CD8-positive, alpha-beta memory T cell (primary cell): ENCODE measurements around the gene TAF13. TPM values are rescaled to one million over a fixed set of nuclear protein-coding genes. Genes with fewer than 3 reads are reported as not detected.

Experiments
- CTCF ChIA-PET: fragments of 350-600 bp; sonication (Branson Sonifier 250); formaldehyde crosslinking; loops from one replicate; lab custom pipeline; 2021; ENCODE audit warnings: antibody characterized with exemption; lab: Charles Lee
- POLR2A ChIA-PET: fragments of 350-600 bp; sonication (Branson Sonifier 250); formaldehyde crosslinking; loops from one replicate; lab custom pipeline; 2021; ENCODE audit warnings: antibody characterized with exemption; lab: Charles Lee
- DNase-seq, 5 donors: peaks; one replicate each; pipeline versions ENCODE4 v3.0.0 to v3.0.0-alpha.2; 2020 to 2022; ENCODE audit warnings: mixed read lengths in 1 of 5
- H3K27ac ChIP-seq: one replicate; pipeline ENCODE4 v1.7.0; 2013; ENCODE audit warnings: low read depth, mild to moderate bottlenecking, low read length, moderate library complexity
- H3K27me3 ChIP-seq: 2 replicates; pipeline ENCODE4 v1.7.0; 2013; ENCODE audit warnings: low read length, mild to moderate bottlenecking; ENCODE audit not compliant: insufficient read depth, poor library complexity, severe bottlenecking
- H3K36me3 ChIP-seq: 2 replicates; pipeline ENCODE4 v1.7.0; 2013; ENCODE audit warnings: mild to moderate bottlenecking, low read length, moderate library complexity; ENCODE audit not compliant: insufficient read depth
- H3K4me1 ChIP-seq: 2 replicates; pipeline ENCODE4 v1.7.0; 2013; ENCODE audit warnings: mild to moderate bottlenecking, low read length, moderate library complexity; ENCODE audit not compliant: insufficient read depth
- H3K4me3 ChIP-seq: 2 replicates; pipeline ENCODE4 v1.7.0; 2013; ENCODE audit warnings: mild to moderate bottlenecking, low read length
- H3K9me3 ChIP-seq: 2 replicates; pipeline ENCODE4 v1.7.0; 2013; ENCODE audit warnings: mild to moderate bottlenecking, low read length
- H3K27ac Mint-ChIP-seq, 8 donors: one replicate each; pipeline ENCODE4 v1.8.0; 2020 to 2021; ENCODE audit warnings: mixed read lengths in 8 of 8, mild to moderate bottlenecking in 6 of 8, inconsistent platforms in 3 of 8, moderate library complexity in 3 of 8
- H3K27me3 Mint-ChIP-seq, 2 donors: one replicate each; pipeline ENCODE4 v1.8.0; 2020 to 2021; ENCODE audit warnings: mixed read lengths in 2 of 2, mild to moderate bottlenecking in 1 of 2, moderate library complexity in 1 of 2
- H3K36me3 Mint-ChIP-seq, 3 donors: one replicate each; pipeline ENCODE4 v1.8.0; 2020 to 2021; ENCODE audit warnings: mixed read lengths in 3 of 3, inconsistent platforms in 1 of 3, mild to moderate bottlenecking in 1 of 3
- H3K4me1 Mint-ChIP-seq, 3 donors: one replicate each; pipeline ENCODE4 v1.8.0; 2020 to 2021; ENCODE audit warnings: mixed read lengths in 3 of 3, inconsistent platforms in 1 of 3, mild to moderate bottlenecking in 1 of 3
- H3K4me3 Mint-ChIP-seq, 7 donors: one replicate each; pipeline ENCODE4 v1.8.0; 2020 to 2021; ENCODE audit warnings: mixed read lengths in 7 of 7, mild to moderate bottlenecking in 6 of 7, moderate library complexity in 4 of 7, inconsistent platforms in 2 of 7
- H3K9me3 Mint-ChIP-seq, 5 donors: one replicate each; pipeline ENCODE4 v1.8.0; 2020 to 2022; ENCODE audit warnings: mixed read lengths in 5 of 5, mild to moderate bottlenecking in 3 of 5, moderate library complexity in 2 of 5, inconsistent platforms in 1 of 5
- polyA plus RNA-seq: library from polyadenylated mRNA; unstranded; fragments of 300-500 nt; fragmentation: Illumina TruSeq; gene quantifications from one replicate; pipeline ENCODE4 v1.2.3, GENCODE V29; 2021
- total RNA-seq, 2 experiments: library from RNA; stranded (reverse); gene quantifications; one replicate each; pipeline ENCODE4 v1.2.3, GENCODE V29; 2021

The TAF13 gene
- total and polyA plus RNA-seq, 3 experiments from 2014 or later, result 2.3 to 40.9 (median 37.5) TPM

GRCh38 chr1:109112652-109113285, 37.0 kb upstream of the TAF13 start:
- POLR2A ChIA-PET, result interaction anchor here (0.6 to 4.0 kb wide), 4 partner anchors 12 to 420 kb away, joined by 3 to 39 read pairs (median 6); partner anchors contain the start of genes PRPF38B and WDR47
- Mint-ChIP-seq H3K4me3 (peak overlapping the region; percentile 87 to 94 (median 89)), H3K4me1 (peaks cover 22 to 30% (median 29%) of the 10 kb centered on the region in 3 donors)

DNA sequence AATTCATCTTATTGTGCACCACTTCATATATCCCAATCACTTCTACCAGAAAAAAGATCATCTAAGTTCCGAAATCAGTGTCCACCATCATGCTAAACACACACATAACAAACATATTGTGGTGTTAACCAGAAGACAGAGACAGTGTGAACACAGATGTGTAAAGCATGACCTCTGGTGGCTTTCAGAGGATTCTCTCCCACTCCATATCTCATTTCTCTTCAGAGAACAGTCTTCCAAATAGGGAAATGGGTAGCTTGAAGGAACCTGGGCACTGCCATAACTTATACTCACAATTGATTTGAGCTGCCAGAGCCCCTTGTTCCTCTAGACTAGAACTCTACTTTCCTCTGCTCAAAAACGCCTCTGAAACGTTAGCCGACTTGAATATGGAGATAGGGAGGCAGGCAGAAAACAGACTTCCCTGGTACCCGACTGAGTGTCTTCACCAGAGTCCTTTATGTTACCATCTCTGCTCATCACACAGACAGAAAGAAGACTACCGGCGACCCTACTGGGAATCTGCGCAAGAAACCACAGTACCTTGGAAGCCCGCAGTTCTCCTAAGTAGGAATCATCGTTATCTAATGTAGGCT, 36.4 kb upstream of the TAF13 start:
- Histone ChIP-seq H3K4me1 (peaks cover 27% of the 10 kb centered on the region), H3K27ac (peak overlapping the region; percentile 40), H3K36me3 (no peaks in the 10 kb centered on the region), H3K9me3 (no peaks in the 10 kb centered on the region), H3K4me3 (no peak overlapping the region), H3K27me3 (no peaks in the 10 kb centered on the region)
- peak in 1 of 5 donors; percentile 17 for DNase-seq
- peaks cover 0 to 4% (median 3%) of the 10 kb centered on the region in 3 donors for H3K36me3 Mint-ChIP-seq
- H3K27me3 Mint-ChIP-seq, result peaks cover 3 to 13% of the 10 kb centered on the region in 2 donors
- H3K4me1 Mint-ChIP-seq, result peaks cover 22 to 30% (median 29%) of the 10 kb centered on the region in 3 donors
- peak overlapping the region; percentile 33 to 94 (median 89) for H3K4me3 Mint-ChIP-seq
- peak overlapping the region; percentile 75 to 99 (median 96) for H3K27ac Mint-ChIP-seq
- ChIA-PET CTCF (interaction anchor here (0.6 to 7.7 kb wide), 22 partner anchors 9 to 389 kb away, joined by 3 to 145 read pairs (median 4); partner anchors contain the start of genes CLCC1, TAF13, TMEM167B and WDR47), POLR2A (interaction anchor here (1.0 to 4.0 kb wide), 3 partner anchors 12 to 420 kb away, joined by 3 to 39 read pairs (median 6); partner anchors contain the start of genes PRPF38B and WDR47)
- peaks cover 0 to 3% (median 0%) of the 10 kb centered on the region in 5 donors for H3K9me3 Mint-ChIP-seq

More at GRCh38 chr1:109112652-109113285, 37.0 kb upstream of the TAF13 start:
- H3K27ac ChIP-seq, result peak overlapping the region; percentile 49
- peak overlapping the region; percentile 75 to 99 (median 96) for H3K27ac Mint-ChIP-seq
- DNase-seq, result peak; percentile 84 to 94 (median 87)
- H3K9me3 Mint-ChIP-seq, result peaks cover 0 to 3% (median 0%) of the 10 kb centered on the region in 5 donors
- H3K27me3 ChIP-seq, result no peaks in the 10 kb centered on the region
- no peaks in the 10 kb centered on the region for H3K36me3 ChIP-seq
- no peaks in the 10 kb centered on the region for H3K9me3 ChIP-seq
- H3K27me3 Mint-ChIP-seq, result peaks cover 3 to 13% of the 10 kb centered on the region in 2 donors
- CTCF ChIA-PET, result interaction anchor here (0.8 to 7.7 kb wide), 21 partner anchors 9 to 389 kb away, joined by 3 to 145 read pairs (median 5); partner anchors contain the start of genes CLCC1, TAF13, TMEM167B and WDR47
- peaks cover 0 to 4% (median 3%) of the 10 kb centered on the region in 3 donors for H3K36me3 Mint-ChIP-seq
- peaks cover 27% of the 10 kb centered on the region for H3K4me1 ChIP-seq
- peak overlapping the region; percentile 73 for H3K4me3 ChIP-seq

- H3K27me3 Mint-ChIP-seq, result peaks cover 3 to 13% of the 10 kb centered on the region in 2 donors
- Histone ChIP-seq H3K9me3 (no peaks in the 10 kb centered on the region), H3K36me3 (no peaks in the 10 kb centered on the region), H3K27me3 (no peaks in the 10 kb centered on the region), H3K4me1 (peaks cover 27% of the 10 kb centered on the region), H3K4me3 (no peak overlapping the region), H3K27ac (no peak overlapping the region)
- CTCF ChIA-PET, result interaction anchor here (0.6 to 7.7 kb wide), 15 partner anchors 10 to 283 kb away, joined by 3 to 145 read pairs (median 6); partner anchors contain the start of genes CLCC1, TAF13, TMEM167B and WDR47
- DNase-seq, result no peak
- H3K36me3 Mint-ChIP-seq, result peaks cover 0 to 4% (median 3%) of the 10 kb centered on the region in 3 donors
- H3K4me1 Mint-ChIP-seq, result peaks cover 24 to 30% (median 29%) of the 10 kb centered on the region in 3 donors
- H3K4me3 Mint-ChIP-seq, result peak overlapping the region in 1 of 7 donors; percentile 89
- peaks cover 0 to 3% (median 0%) of the 10 kb centered on the region in 5 donors for H3K9me3 Mint-ChIP-seq
- H3K27ac Mint-ChIP-seq, result peak overlapping the region in 5 of 8 donors; percentile 95 to 97 (median 96)
- POLR2A ChIA-PET, result interaction anchor here (0.6 to 4.0 kb wide), 2 partner anchors 11 to 85 kb away, joined by 6 to 39 read pairs; no protein-coding TSS in a partner anchor
These were observed 35.7 kb upstream of the TAF13 start for GRCh38 chr1:109111386-109112055.

DNA sequence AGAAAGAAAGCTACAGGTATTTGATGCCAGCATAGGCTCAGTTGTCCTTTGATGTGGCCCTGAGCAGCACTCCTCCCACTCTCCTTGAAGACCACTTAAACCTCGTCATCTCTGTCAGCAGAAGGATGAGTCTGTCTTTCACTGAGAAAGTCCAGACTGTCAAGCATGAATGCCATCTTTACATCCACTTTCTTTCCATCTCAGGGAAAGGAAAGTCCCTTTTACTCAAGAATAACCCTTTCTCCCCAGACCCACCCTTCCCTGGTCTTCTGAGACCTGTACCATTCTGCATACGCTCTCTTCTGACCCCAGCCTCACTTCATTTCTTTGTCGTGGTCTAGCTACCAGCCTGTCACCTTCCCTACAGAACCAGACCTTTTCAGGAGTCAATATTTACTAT, 34.1 kb upstream of the TAF13 start:
- Mint-ChIP-seq H3K4me1 (peaks cover 24 to 28% (median 28%) of the 10 kb centered on the region in 3 donors), H3K27ac (peak overlapping the region in 2 of 8 donors; percentile 10 to 59), H3K4me3 (no peak overlapping the region), H3K36me3 (peaks cover 0 to 3% (median 2%) of the 10 kb centered on the region in 3 donors), H3K9me3 (peaks cover 0 to 3% (median 0%) of the 10 kb centered on the region in 5 donors), H3K27me3 (peaks cover 3 to 13% of the 10 kb centered on the region in 2 donors)
- Histone ChIP-seq H3K36me3 (no peaks in the 10 kb centered on the region), H3K27ac (no peak overlapping the region), H3K9me3 (no peaks in the 10 kb centered on the region), H3K4me1 (peaks cover 26% of the 10 kb centered on the region), H3K4me3 (no peak overlapping the region), H3K27me3 (no peaks in the 10 kb centered on the region)
- ChIA-PET CTCF (interaction anchor here (3.2 to 7.7 kb wide), 2 partner anchors 8 to 282 kb away, joined by 18 to 145 read pairs; no protein-coding TSS in a partner anchor), POLR2A (interaction anchor here (1.1 kb wide), 1 partner anchor 10 kb away, joined by 6 read pairs; no protein-coding TSS in a partner anchor)
- DNase-seq, result no peak

GRCh38 chr1:109107785-109108184, 32.0 kb upstream of the TAF13 start:
- peaks cover 7 to 9% (median 8%) of the 10 kb centered on the region in 3 donors for H3K4me1 Mint-ChIP-seq
- no peak for DNase-seq
- H3K27me3 Mint-ChIP-seq, result peaks cover 3 to 5% of the 10 kb centered on the region in 2 donors
- H3K36me3 Mint-ChIP-seq, result peaks cover 0 to 1% (median 0%) of the 10 kb centered on the region in 3 donors
- ChIA-PET CTCF (interaction anchor here (1.1 to 1.6 kb wide), 2 partner anchors 8 to 32 kb away, joined by 3 to 7 read pairs; partner anchors contain the start of gene TAF13), POLR2A (interaction anchor here (0.6 kb wide), 1 partner anchor 145 kb away, joined by 7 read pairs; no protein-coding TSS in a partner anchor)
- no peak overlapping the region for H3K27ac Mint-ChIP-seq
- peaks cover 7% of the 10 kb centered on the region for H3K4me1 ChIP-seq
- no peaks in the 10 kb centered on the region for H3K9me3 Mint-ChIP-seq
- H3K36me3 ChIP-seq, result no peaks in the 10 kb centered on the region
- no peaks in the 10 kb centered on the region for H3K27me3 ChIP-seq
- no peak overlapping the region for H3K4me3 Mint-ChIP-seq
- no peak overlapping the region for H3K27ac ChIP-seq
- H3K4me3 ChIP-seq, result no peak overlapping the region
- H3K9me3 ChIP-seq, result no peaks in the 10 kb centered on the region

- Mint-ChIP-seq H3K27ac (peak overlapping the region in 6 of 8 donors; percentile 6 to 77 (median 54)), H3K4me3 (peak overlapping the region in 1 of 7 donors; percentile 9), H3K27me3 (peaks cover 0 to 2% of the 10 kb centered on the region in 2 donors), H3K4me1 (peaks cover 5 to 6% (median 5%) of the 10 kb centered on the region in 3 donors), H3K36me3 (peaks cover 0 to 3% (median 0%) of the 10 kb centered on the region in 3 donors), H3K9me3 (no peaks in the 10 kb centered on the region)
- POLR2A ChIA-PET, result no interaction called here
- H3K4me3 ChIP-seq, result no peak overlapping the region
- CTCF ChIA-PET, result no interaction called here
- H3K36me3 ChIP-seq, result no peaks in the 10 kb centered on the region
- no peak overlapping the region for H3K27ac ChIP-seq
- peaks cover 4% of the 10 kb centered on the region for H3K4me1 ChIP-seq
- no peaks in the 10 kb centered on the region for H3K9me3 ChIP-seq
- no peaks in the 10 kb centered on the region for H3K27me3 ChIP-seq
- no peak for DNase-seq
These were observed 30.1 kb upstream of the TAF13 start for GRCh38 chr1:109105881-109106280.
